ENCODE measurements around the gene BLOC1S1. TPM values are rescaled to one million over a fixed set of nuclear protein-coding genes. Genes with fewer than 3 reads are reported as not detected.

The BLOC1S1 gene
- total RNA-seq, 1 donor from 2014 or later: 109 TPM

GRCh38 chr12:55741931-55742680, 26.3 kb downstream of the BLOC1S1 start:
- intact Hi-C loops (cut with micrococcal nuclease): loop anchor here (10.0 kb wide), 1 partner anchor 53 kb away; no protein-coding TSS in a partner anchor
- H3K4me1 ChIP-seq: peaks cover 58% of the 10 kb centered on the region
- no peaks in the 10 kb centered on the region for H3K36me3 ChIP-seq
- H3K4me3 ChIP-seq: peak overlapping the region; percentile 77
- TF ChIP-seq CTCF (IDR thresholded peaks at IDR 0.05; ENCODE audit: borderline replicate concordance): no peak
- H3K27me3 ChIP-seq (ENCODE audit: low read depth): no peaks in the 10 kb centered on the region
- H3K27ac ChIP-seq (replicated peaks): peak overlapping the region; percentile 27
- no peak for DNase-seq
- no peaks in the 10 kb centered on the region for H3K9me3 ChIP-seq (replicated peaks)

DNA sequence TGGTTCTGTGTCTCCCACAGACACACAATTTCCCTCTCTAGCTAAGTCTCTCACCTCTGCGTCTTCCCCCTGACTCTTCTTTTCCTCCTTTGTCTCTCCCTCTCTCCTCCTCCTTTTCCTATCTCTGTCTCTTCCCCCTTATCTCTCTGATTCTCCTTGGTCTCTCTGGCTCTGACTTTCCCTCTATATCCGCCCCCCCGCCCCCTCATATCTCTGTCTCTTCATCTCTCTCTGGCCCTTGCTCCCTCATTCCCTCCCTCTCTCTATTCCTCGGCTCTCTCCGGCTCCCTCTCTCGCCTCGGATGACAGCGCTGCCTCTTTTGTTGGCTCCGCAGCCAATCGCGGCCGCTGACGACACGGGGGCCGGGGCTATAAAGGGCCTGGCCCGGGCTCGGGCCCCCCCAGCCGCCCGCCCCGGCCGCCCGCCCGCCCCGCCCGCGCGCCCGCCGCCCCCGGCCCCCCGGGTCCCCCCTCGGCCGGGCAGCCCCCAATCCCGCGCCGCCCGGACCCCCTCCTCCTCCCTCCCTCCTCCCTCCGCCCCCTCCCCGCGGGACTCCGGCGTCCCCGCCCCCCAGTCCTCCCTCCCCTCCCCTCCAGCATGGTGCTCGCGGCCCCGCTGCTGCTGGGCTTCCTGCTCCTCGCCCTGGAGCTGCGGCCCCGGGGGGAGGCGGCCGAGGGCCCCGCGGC, 27.0 kb downstream of the BLOC1S1 start, which contains the start of gene GDF11:
Gene GDF11, plus strand, starts transcription at position 404 of the 687 bp plus-strand sequence. Its CDS starts 195 bp downstream, at position 599.
- H3K9me3 ChIP-seq (replicated peaks): no peaks in the 10 kb centered on the region
- H3K27ac ChIP-seq (replicated peaks): peak within 1 kb of the TSS; percentile 67
- peak; percentile 84 for DNase-seq
- intact Hi-C loops (cut with micrococcal nuclease): loop anchor here (10.0 kb wide), 1 partner anchor 52 kb away; no protein-coding TSS in a partner anchor
- no peaks in the 10 kb centered on the region for H3K27me3 ChIP-seq (ENCODE audit: low read depth)
- H3K4me3 ChIP-seq: peak within 1 kb of the TSS; percentile 77
- peaks cover 58% of the 10 kb centered on the region for H3K4me1 ChIP-seq
- no peak for TF ChIP-seq CTCF (IDR thresholded peaks at IDR 0.05; ENCODE audit: borderline replicate concordance)
- H3K36me3 ChIP-seq: no peaks in the 10 kb centered on the region

DNA sequence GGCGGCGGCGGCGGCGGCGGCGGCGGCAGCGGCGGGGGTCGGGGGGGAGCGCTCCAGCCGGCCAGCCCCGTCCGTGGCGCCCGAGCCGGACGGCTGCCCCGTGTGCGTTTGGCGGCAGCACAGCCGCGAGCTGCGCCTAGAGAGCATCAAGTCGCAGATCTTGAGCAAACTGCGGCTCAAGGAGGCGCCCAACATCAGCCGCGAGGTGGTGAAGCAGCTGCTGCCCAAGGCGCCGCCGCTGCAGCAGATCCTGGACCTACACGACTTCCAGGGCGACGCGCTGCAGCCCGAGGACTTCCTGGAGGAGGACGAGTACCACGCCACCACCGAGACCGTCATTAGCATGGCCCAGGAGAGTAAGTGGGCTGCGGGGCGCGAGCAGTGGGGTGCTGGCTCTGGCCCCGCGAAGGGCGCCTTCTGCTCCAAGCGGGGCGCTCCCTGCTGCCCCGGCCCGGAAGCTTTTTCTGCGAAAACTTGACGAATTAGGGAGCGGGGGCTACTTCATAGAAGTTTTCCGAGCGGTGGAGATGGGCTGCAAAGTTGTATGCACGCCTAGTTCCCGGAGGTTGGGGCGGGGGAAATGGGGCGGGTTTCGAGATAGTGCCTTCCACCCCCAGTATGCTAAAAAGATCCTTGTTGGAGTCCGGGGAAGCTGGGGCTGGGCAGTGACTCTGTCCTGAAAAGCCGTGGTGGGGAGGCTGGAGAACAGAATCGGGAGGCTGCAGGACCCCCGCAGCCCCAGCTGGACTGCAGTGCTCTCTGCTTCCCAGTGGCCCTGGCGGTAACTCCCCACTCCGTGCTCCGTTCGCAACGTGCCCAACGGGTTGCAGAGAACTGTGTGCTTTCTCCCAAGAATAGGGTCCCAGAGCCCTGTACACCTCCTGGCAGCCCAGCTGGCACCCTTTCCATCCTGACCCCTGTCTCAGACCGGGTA, 27.8 kb downstream of the BLOC1S1 start:
- no peak for TF ChIP-seq CTCF (IDR thresholded peaks at IDR 0.05; ENCODE audit: borderline replicate concordance)
- Histone ChIP-seq H3K4me1 (peaks cover 55% of the 10 kb centered on the region), H3K36me3 (no peaks in the 10 kb centered on the region), H3K27me3 (ENCODE audit: low read depth) (no peaks in the 10 kb centered on the region), H3K9me3 (replicated peaks) (no peaks in the 10 kb centered on the region), H3K4me3 (peak overlapping the region; percentile 77), H3K27ac (replicated peaks) (peak overlapping the region; percentile 67)
- intact Hi-C loops (cut with micrococcal nuclease): loop anchor here (10.0 kb wide), 1 partner anchor 51 kb away; no protein-coding TSS in a partner anchor
- peak; percentile 45 for DNase-seq

DNA sequence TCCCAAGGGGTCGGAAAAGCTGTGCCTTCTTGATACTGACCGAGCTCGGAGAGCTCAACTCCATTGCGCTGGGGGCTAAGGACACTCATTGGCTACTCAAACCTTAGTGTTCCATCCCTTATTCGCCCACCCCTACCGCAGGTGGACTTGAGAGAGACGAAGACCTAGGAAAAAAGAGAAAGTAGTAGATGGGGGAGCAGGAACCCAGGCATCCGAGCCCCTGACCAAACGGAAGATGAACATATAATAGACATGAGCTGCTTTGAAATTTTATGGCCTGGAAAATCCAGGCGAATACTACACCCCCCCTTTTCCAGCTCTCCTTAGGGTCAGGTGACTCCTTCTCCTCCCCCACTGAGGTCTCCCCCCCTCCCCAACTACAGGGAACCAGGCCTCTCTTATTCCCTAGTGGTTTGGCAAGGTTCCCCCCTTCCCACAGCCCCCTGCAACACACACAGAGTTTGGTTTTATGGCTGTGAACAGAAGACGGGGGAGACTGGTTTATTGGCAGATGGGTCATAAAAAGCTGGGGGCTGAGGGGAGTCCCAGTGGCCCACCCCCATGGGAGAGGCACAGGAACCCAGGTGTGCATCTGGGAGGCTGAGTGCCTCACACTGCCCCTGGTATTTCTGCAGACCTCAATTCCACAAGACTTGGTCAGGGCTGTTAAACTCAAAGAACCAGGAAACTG, 28.6 kb downstream of the BLOC1S1 start:
- intact Hi-C loops (cut with micrococcal nuclease): loop anchor here (10.0 kb wide), 1 partner anchor 50 kb away; no protein-coding TSS in a partner anchor
- no peaks in the 10 kb centered on the region for H3K36me3 ChIP-seq
- H3K4me1 ChIP-seq: peaks cover 55% of the 10 kb centered on the region
- peak overlapping the region; percentile 77 for H3K4me3 ChIP-seq
- no peaks in the 10 kb centered on the region for H3K9me3 ChIP-seq (replicated peaks)
- no peak for DNase-seq
- TF ChIP-seq CTCF (IDR thresholded peaks at IDR 0.05; ENCODE audit: borderline replicate concordance): no peak
- H3K27me3 ChIP-seq (ENCODE audit: low read depth): no peaks in the 10 kb centered on the region
- peak overlapping the region; percentile 66 for H3K27ac ChIP-seq (replicated peaks)

Data from left ventricle myocardium inferior (tissue), 1 donor.